HG02852 (cell line): Measurements from ENCODE around the gene NUDCD3.

Source experiments
- ATAC-seq: cut with Tn5 transposase; IDR thresholded peaks from one replicate; pipeline ENCODE4 v1.9.1; 2021; ENCODE audit warnings: mild to moderate bottlenecking, moderate library complexity; ENCODE audit not compliant: unreplicated experiment

The NUDCD3 gene

DNA sequence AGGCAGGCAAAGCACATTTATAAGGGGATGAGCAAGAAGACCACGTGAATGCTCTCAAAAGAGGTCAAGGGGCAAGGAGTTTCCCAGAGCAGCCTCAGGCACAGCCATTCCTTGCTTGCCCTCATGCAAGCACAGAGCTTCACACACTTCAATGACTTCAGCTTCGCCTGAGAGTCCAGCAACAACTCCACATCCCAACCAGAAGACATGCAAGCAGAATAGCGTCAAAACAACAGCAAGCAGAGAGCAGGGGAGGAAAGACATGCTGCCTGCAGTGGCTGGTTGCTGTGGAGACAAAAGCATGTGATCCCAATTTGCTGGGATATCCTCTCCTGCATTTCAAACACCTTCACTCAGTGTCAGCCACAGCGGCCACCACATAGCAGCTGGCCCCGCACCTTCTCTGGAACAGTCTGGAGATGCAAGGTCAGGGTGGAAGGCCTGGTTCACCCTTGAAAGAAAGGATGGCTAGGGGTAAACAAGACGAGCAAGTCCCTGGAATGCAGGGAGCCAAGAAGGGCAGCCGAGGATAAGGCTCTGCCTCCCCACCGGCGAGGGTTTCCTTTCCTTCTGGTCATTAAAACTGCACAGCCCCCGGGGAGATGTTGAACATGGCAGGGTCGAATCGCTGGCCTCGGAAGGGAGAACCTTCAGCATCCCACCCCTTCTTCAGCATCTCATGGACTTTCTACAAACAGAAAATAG lies 104.9 kb downstream of the NUDCD3 start:
- no peak for ATAC-seq

DNA sequence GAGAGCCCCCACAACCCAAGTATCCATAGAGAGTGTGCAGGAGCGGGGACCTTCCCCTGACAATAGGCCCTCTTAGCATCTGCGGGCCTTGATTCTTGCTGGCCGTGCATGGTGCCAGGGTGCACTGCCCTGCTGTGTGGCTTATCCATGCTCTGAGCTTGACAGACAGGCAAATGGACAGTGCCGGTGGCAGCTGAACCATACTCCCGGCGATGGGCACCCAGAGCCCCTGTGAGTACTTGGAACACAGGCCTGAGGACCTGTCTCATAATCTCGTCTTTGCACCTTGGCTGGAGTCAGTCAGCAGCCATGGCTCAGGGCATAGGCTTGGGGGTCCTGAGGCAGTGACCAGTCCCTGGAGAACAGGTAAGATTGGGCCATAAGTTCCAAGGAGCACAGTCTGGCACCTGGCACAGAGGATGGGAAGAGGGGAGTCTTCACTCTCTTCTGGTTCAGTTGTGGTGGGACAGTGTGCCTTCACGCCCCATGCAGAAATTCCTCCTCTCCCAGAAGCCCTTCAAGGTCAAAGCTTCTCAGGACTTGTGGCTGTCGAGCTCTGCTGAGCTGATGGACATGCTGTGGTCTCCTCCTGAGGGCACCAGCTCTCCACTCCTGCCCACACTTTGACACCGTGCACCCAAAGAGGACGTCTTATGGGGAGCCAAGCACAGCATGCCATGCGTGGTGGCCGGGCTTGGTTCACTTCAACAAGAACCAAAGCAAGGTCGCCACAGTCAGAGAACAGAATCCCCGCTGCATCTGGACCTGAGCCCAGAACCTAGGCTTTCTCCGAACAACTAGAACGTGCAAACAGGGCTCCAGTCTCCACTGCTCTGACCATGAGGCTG lies 105.6 kb downstream of the NUDCD3 start:
- ATAC-seq, result no peak

DNA sequence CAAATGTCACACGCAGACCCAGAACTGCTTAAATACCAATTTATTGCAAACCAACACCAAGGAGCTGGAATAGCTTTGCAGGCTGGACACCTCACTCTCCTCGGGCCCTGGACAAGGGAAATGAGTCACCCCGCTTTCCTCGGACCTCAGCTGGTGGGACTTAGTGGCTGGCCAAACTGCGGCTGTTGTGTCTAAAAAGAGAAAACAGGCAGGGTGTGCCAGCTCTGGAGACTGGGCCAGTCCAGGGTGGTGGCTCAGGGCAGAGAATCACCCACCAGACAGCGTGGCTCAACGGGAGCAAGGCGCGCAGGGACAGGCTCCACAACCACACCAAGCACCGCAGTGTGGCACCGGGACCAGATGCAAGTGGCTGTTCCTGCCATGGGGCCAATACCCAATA lies 106.9 kb downstream of the NUDCD3 start:
- ATAC-seq, result no peak

DNA sequence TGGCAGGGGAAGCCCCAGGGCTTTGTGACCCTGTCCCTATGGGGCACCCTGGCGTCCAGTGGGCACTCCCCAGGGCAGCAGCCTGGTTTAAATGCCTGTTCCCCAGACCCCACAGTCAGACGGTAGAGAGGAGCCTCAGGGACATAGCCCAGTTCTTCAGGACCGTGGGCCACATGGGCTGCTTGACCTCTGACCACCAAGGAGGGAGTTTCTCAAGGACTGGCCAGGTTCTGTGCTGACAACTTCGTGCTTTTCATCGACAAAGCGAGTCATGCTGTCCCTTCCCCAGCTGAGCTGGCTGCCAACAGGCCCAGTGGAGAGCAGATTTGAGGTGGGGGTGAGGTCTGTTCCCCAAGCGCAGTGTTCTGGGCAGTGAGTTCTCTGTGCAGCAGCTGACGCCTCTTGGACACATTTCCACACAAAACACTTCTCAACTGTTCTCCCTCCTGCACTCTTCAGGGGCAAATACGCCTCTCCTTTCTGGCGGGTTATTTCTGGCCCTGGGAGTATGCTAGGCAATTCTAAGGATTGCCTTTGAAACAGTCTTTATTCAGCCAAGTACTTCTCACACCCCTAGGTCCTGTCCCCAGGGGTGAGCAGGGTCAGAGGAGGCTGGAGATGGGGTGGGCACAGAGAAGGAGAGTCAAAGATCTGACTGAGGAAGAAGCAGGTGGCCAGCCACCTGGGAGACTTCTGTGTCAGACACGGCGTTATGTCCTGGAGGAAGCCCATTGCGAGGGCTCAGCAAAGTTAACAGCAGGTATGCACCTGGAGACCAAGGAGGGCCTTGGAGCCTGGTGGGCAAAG lies 107.8 kb downstream of the NUDCD3 start:
- no peak for ATAC-seq

DNA sequence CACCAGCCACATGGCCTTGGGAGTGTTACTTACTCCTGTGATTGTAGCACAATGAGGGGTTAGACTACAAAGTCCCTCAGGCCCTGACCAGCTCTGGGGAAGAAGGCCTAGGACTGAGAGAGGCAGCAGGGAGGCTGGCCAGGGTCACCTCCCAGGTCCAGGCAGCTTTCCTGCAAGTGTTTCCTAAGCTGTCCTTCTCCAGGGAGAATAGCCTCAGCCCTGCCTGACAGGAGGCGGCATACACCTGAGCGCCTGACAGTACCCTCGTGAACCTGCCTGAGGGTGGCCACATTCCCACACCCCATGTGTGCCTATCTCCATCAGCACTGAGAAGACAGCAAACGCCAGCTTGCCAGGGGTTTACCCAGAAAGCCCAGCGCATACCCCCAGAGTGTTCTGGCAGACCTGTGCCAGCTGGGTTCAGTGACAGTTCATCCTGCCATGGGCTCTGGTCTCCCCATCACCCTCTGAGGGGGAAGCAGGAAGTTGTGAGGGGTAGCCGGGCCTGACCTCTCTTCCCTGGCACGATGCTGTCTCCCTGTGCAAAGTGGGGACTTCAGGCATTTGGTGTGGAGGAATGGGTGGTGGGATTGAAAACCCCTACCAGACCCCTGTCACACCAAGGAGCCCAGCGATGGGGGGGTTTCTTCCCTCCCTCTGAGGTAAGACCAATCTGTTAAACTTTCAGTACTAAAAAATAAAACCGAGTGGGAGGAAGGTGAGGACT lies 108.8 kb downstream of the NUDCD3 start:
- no peak for ATAC-seq

DNA sequence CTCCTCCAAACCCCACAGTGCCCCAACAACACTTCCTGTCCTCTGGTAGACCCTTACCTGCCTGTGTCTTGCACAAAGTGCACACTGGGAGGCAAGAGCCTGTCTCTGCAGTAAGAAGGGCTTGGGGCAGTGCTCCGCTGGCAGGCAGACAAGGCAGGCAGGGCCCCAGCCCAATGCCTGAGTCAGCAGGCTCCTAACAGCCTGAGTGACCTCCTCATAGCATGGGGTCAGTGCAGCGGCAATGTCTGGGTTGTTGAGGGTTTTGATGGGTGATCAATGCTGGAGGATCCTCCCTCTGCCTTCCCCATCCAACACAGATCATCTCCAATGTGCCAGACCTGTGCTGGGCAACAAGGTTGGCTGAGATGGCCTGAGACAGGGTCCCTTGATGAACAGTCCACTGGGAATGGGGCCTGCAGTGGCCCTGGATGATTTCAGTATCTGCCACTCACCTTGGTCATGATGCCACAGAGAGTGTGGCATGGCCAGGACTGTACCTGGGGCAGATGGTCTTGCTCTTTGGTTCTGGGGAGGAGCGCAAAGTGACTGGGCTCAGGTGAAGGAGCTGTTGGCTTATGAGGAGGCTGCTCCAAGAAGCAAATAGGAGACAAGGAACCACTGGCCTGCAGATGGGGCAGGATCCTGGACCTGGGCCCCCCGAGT lies 109.5 kb downstream of the NUDCD3 start:
- ATAC-seq, result no peak

DNA sequence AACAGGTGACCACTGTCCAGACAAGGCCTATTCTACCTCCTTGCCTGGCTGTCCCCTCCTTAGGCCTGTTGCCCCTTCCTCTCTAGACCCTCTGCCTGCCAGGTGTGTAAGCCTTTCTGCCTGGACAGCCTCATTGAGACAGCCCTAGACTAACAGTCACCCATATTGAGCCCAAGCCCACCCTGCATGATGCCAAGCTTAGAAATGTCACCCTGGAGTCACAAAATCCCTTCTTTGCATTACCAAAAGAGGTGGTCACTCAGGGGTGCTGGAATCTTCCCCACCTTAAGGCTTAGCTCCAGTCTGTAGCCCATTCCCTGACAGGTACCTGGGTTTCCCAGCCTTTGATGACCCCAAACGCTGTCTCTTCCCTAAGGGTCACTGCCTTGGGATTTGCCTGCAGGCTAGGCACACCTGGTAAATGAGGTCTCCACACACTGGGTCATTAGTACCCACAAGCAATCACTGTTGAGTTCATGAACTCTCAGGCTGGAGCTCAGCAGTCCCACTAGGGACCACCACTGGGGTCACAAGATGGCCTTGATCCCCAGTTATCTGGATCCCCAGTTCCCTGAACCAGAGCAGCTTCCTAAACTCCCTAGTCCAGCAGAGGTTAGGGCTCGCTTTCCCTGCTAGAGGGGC lies 110.1 kb downstream of the NUDCD3 start:
- no peak for ATAC-seq

DNA sequence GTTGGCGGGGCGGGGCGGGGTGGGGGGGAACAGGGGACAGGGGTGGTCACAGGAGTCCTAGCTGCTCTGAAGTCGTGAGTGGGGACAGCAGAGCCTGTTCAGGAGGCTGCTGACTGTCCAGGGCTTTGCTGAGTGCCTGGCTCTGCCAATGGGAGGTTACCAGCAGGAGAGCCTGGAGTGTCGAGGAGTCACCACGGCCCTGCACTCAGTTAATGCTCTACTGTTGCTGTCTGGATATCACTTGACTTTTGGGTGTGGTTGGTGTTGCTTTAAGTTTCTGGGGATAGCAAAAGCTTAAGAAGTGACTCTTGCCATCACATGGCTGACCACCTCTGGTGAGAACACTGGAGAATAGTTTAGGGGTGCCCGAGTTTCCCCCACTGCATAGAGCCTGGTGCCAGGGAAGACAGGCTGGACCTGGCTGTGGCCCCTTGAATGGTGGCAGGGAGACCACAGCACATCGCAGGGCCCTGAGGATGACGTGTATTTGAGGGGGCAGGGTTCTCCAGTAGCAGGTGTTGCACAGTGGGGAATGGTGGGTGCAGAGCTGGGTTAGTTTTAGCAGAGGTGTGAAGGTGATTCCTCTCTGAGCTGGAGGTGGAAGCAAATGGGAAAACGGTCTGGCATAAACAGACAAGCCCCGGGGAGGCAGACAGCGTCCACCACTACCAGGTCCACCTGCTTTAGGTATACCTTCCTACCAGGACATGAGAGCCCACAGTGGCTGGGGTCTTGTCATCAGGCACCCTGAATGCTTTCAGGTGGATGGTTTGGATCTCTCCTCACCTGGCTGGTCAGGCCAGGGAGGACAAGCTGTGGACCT lies 110.9 kb downstream of the NUDCD3 start:
- no peak for ATAC-seq

DNA sequence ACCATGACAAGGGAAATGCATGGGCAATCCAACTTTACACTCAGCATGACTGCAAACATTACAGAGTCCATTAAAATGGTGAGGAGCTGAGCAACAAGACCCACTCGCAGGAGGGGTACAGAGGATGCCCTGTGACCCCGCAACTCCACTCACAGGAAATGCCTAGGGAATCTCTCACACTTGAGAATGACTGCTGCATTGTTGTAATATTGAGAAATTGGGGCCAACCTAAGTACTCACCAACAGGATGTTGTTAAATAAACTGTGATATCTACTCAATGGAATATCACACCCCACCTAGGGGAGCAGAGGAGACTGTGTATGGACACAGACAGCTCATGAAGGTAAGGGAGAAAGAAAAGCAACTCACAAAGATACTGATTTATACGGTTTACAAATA lies 111.7 kb downstream of the NUDCD3 start:
- ATAC-seq, result no peak

DNA sequence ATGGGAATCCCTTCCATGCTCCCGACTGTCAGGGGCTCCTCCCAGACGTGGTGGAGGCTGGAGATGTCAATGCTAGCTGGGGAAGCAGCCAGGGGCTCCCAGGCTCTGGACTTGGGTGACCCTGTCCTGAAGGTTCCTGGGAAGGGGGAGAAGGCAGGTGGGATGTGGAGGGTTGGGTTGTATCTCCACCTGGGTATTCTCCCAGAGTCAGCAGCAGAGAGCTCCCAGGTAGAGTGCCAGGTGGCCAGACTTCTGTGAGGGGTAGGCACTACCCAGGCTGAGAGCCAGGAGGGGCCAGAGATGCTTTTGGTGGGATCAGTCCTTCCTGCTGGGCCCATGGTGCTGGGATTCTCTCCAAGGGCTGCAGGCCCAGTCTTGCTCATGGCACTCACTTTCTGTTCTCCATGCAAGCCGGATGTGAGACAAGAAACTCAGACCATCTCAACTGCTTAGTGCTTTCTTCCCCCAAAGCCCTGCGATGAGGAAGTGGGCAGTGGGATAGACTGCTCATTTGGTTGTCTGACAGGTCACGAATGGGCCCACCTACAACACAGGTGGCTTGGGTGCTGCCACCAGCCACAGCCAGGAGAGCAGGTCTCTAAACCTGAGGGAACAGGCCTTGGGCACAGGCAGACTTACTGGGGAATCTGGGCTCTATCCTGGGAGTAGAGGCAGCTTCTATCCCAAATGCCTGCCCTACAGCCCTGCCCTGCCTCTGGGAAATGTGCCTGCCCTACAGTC lies 112.6 kb downstream of the NUDCD3 start:
- peak; percentile 83 for ATAC-seq

DNA sequence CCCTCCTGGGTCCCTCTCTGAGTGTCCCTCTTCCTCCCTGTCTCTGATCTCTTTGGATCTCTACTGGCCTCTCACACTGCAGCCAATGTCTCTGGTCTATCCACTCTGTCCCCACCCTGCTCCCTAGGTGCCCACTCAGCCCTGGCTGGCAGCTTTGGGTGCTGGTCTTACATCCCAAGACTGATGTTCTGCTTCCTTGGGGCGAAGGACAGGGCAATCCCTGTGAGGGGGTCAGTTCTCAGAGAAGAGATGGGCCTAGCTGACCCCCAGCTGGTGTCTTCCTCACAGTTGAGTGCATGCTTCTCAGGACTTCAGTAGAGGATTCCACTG lies 113.4 kb downstream of the NUDCD3 start:
- ATAC-seq, result no peak

DNA sequence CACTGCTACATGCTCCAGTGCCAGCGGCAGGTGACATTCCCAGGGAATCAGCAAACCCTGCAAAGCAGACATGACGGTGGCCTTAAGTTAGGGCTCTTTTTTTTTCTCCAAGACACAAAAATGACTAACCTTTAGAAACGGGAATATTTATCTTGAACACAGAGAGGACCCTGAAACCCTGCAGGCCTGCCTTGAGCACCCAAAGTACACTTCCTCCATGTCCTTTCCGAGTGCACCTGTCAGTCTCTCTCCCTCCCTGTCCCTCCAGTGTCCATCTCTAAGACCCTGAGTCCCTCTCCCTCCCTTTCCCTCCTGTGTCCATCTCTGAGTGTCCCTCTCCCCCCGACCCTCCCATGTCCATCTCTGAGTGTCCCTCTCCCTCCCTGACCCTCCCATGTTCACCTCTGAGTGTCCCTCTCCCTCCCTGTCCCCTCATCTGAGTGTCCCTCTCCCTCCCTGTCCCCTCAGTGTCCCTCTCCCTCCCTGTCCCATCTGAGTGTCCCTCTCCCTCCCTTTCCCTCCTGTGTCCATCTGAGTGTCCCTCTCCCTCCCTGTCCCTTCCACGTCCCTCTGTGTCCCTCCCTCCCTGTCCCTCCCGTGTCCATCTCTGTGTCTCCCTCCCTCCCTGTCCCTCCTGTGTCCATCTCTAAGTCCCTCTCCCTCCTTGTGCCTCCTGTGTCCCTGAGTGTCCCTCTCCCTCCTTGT lies 113.9 kb downstream of the NUDCD3 start:
- ATAC-seq, result no peak

DNA sequence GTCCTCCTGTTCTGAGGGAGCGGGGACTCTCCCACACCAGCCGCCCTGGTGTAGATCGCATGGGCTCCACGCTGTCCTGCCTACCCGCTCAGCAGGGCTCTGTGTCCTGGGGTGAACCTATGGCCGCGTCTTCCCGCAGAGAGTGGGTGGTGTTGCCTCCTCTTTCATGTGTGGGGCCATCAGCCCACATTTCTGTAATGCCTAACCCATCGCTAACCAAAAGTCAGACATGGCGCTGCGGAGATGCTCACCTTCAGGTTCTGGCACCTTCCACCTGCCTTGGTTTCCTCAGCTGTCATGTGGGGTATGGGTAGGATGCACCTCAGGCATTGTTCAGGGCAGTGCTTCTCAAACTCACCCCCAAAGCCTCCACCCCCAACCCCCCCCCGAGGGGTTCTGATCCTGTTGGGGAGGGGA lies 114.5 kb downstream of the NUDCD3 start:
- ATAC-seq, result no peak

DNA sequence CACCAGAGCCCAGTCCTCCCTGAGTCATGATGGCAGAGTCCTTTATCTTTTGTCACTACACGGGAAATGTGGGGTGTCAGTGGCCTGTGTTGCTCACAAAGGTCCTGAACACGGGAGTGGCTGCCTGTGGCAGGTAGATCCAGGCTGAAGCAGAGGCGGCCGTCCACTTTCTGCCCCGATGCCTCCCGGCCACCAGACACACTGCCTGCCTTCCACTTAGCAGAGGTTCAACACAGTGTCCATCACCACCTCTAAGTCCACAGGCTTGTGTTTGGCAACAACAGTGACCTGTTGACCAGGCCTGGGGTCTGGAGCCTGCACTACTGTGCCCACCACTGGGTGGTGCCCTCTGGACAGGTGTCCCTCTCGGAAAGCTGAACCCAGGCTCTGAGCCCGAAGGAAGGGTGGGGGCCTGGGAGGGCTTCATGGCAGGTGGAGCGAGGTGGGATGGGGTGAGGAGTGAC lies 115.2 kb downstream of the NUDCD3 start:
- no peak for ATAC-seq

DNA sequence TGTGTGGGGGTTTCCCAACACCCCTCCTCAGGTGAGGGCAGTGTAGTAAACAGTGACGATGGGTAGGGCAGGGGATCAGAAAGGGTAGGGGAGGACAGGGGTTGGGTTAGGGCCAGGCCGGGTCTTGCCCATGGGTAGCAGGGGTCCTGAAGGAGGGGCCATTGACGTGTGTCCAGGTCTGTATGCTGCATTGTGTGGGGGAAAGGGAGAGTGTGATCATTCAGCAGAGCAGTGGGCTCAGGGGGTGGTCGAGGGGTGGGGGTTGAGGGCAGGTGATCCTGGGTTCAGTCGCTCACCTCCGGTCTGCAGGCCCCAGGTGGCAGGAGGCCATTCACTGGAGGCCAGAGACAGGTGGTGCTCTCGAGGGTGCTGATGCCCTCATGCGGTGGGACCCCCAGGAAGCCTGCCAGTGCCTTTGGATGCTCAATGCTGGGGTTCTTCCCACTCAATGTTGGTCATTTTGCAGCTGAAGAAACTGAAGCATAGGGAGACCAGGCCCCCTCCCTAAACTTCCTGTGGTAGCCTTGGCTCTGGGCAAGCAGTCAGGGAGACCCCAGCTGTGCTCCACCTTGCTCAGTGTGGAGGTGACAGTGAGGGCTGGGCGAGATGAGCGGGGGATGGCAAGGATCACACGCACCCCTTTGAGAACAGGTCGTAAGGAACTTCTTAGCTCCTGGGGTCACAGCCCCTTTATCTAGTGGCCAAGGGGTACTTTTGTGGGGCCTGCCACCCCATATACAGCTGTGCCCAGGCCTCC lies 116.3 kb downstream of the NUDCD3 start:
- ATAC-seq, result no peak

DNA sequence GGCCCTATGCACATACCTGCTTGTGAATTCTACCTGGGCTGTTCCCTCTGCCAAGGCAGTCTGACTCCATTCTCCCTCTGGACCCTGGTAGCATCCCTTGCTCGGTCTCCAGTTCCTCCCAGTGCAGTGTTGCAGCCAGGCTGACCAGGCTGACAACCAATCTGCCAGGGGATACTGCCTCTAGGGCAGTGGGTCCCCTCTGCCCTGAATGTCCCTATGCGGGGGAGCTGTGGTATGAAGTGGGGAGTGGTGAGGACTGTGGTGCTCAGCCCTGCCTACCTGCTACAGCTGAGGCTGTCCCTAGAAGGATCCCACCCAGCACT lies 117.1 kb downstream of the NUDCD3 start:
- ATAC-seq, result no peak
